HG02884 (cell line): Measurements from ENCODE around the gene TUSC2.

ENCODE experiments used
- ATAC-seq: cut with Tn5 transposase; IDR thresholded peaks from one replicate; pipeline ENCODE4 v1.9.1; 2021; ENCODE audit warnings: mild to moderate bottlenecking, moderate library complexity; ENCODE audit not compliant: unreplicated experiment

Gene TUSC2

GRCh38 chr3:50276762-50277101 lies 51.3 kb downstream of the TUSC2 start:
- no peak for ATAC-seq

DNA sequence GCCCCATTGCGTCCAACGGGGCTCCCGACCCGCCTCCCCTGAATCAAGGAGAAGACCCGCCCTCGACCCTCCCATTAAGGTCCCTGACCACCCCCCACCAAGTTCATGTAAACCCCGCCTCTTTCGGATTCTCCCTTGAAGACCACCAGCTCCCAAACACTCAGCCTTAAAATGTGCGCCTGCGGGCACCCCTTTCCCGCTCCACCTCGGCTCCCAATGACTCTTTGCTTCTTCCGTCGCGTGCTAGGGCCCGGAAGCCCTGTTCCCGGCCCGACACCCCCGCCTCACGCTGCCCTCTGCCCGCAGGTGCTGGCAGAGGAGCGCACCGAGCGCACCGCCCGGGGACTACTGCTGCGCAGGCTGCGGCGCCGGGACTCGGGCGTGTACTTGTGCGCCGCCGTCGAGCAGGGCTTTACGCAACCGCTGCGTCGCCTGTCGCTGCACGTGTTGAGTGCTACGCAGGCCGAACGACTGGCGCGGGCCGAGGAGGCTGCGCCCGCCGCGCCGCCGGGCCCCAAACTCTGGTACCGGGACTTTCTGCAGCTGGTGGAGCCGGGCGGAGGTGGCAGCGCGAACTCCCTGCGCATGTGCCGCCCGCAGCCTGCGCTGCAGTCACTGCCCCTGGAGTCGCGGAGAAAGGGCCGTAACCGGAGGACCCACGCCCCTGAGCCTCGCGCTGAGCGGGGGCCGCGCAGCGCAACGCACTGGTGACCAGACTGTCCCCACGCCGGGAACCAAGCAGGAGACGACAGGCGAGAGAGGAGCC lies 51.8 kb downstream of the TUSC2 start:
- no peak for ATAC-seq

DNA sequence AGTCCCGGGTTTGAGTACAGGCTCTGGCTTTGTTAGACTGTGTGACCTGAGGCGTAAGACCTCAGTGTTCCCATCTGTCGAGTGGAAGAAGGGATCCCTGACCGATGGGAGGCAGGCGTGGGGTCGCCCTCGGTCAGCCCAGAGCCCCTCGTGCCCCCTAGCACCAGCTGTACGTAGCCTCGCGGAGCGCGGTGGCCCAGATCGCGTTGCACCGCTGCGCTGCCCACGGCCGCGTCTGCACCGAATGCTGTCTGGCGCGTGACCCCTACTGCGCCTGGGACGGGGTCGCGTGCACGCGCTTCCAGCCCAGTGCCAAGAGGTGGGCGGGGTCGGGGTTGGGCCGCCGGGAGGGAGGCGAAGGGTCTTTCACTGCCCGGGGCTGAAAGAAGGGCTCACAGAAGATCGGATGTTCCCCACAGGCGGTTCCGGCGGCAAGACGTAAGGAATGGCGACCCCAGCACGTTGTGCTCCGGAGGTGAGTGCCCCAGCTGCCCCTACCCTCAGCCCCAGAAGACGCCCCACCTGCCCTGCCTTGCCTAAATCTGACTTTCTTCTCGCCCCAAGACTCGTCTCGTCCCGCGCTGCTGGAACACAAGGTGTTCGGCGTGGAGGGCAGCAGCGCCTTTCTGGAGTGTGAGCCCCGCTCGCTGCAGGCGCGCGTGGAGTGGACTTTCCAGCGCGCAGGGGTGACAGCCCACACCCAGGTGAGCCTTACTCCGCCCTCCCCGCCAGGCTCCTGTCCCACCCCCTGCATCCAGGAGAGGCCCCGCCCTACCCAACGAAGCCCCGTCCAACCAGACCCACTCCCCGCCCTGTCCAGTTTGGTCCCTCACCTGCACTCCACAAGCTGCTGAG lies 52.7 kb downstream of the TUSC2 start:
- ATAC-seq, result no peak
